Measurements from ENCODE around the gene PHF13. TPM values are rescaled to one million over a fixed set of nuclear protein-coding genes. Genes with fewer than 3 reads are reported as not detected.

PHF13 gene
- total and polyA plus RNA-seq, 9 of the 15 experiments (the other 6 are each of a cell fraction or from before 2014, with no cell fraction given) = 1.8 to 36.1 (median 11.7) TPM

- TF ChIP-seq SIN3A (IDR thresholded peaks at IDR 0.05; ENCODE audit: borderline replicate concordance in 2 of 2, control insufficient read depth in 1 of 2, low read depth in 2 of 2, low read length in 2 of 2) (peak in 1 of 2 experiments; percentile 55; a peak in 1 of 4 replicates), VEZF1 (CRISPR knock-in tag; IDR thresholded peaks at IDR 0.05) (peak; percentile 96), ELF1 (tag; IDR thresholded peaks at IDR 0.05) (no peak), CHD1 (IDR thresholded peaks at IDR 0.05; ENCODE audit: low read length) (peak; percentile 69), CREM (IDR thresholded peaks at IDR 0.05; ENCODE audit: low read depth) (peak; percentile 1; the same call in 1 of the 2 replicates), UBTF (IDR thresholded peaks at IDR 0.05; ENCODE audit: borderline replicate concordance in 1 of 2, low read depth in 2 of 2, low read length in 2 of 2) (peak in 1 of 2 experiments; percentile 71; a peak in 2 of 4 replicates), RBBP5 (IDR thresholded peaks at IDR 0.05; ENCODE audit: borderline replicate concordance, insufficient read depth, low read length, poor library complexity, severe bottlenecking) (peak; percentile 23), NFXL1 (CRISPR knock-in tag; IDR thresholded peaks at IDR 0.05) (no peak), HLTF (IDR thresholded peaks at IDR 0.05) (no peak), ZBTB7A (IDR thresholded peaks at IDR 0.05; ENCODE audit: borderline replicate concordance, control insufficient read depth, low read depth, low read length) (peak; percentile 87), FUS (optimal IDR thresholded peaks at IDR 0.05; ENCODE audit: low read depth, low read length) (peak; percentile 13), PATZ1 (CRISPR knock-in tag; IDR thresholded peaks at IDR 0.05; ENCODE audit: borderline replicate concordance) (no peak), HIVEP1 (CRISPR knock-in tag; IDR thresholded peaks at IDR 0.05) (no peak), MYNN (IDR thresholded peaks at IDR 0.05) (no peak), MYNN (CRISPR knock-in tag; IDR thresholded peaks at IDR 0.05) (no peak), HDAC8 (tag; IDR thresholded peaks at IDR 0.05) (no peak), E2F1 (CRISPR knock-in tag; IDR thresholded peaks at IDR 0.05) (no peak), NFE2 (IDR thresholded peaks at IDR 0.05; ENCODE audit: low read depth) (no peak)
Observed at GRCh38 chr1:6614019-6614928, 743 bp downstream of the PHF13 start (continued).

Data from K562 (cell line).